Vagina (tissue), 2 donors: ENCODE data around the gene ANKS1B.

Source experiments
- POLR2A ChIP-seq, 2 donors: fragments of 450-650 bp; IDR thresholded peaks; one replicate each; pipeline ENCODE4 v1.6.1; 2017; ENCODE audit warnings: antibody characterized with exemption in 2 of 2, mild to moderate bottlenecking in 2 of 2, moderate library complexity in 2 of 2
- POLR2AphosphoS5 ChIP-seq, 2 donors: sonication (generic); formaldehyde crosslinking; IDR thresholded peaks; one replicate each; pipeline ENCODE4 v1.9.0; 2017; ENCODE audit warnings: antibody characterized with exemption in 2 of 2, mild to moderate bottlenecking in 2 of 2, low read depth in 1 of 2; ENCODE audit not compliant: insufficient read depth in 1 of 2
- TF ChIP-seq, protein P1 (sequence below), 3 experiments: fragments of 450-650 bp in 2 of 3; fragments of 200-600 bp in 1 of 3; sonication (generic) in 1 of 3; IDR thresholded peaks; one replicate each; pipeline ENCODE4 v1.5.1; 2017 to 2019; ENCODE audit warnings: antibody characterized with exemption in 3 of 3, mild to moderate bottlenecking in 2 of 3, moderate library complexity in 2 of 3

DNA sequence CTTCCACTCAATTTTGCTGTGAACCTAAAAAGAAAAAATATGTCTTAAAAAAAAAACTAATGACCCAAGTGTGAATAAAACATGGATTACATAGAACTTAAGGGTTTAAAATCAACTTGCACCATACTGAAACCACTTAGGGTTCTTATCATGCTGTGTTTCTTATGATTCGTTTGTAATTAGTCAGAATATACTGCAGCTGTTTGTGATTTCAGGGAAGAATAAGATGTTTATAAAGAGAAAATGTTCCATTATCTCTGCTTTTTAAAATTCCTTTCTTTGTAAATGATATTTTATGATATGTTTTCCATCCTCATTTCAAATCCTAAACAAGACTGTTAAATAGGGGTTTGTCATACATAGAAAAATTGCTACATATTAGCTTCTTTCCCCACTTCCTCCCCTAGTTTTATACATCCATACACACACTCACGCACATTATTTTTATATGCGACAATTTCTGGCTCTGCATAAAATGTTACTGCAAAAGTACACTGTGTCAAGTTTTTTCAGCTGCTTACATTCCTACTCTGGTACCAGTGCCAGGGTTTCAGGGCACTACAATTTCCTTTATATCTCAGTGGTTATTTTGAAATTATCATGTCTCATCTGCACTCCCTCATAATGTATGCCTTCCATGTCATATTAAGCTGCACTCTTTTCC, 612.3 kb downstream of the ANKS1B start:
- TF ChIP-seq, protein P1, sequence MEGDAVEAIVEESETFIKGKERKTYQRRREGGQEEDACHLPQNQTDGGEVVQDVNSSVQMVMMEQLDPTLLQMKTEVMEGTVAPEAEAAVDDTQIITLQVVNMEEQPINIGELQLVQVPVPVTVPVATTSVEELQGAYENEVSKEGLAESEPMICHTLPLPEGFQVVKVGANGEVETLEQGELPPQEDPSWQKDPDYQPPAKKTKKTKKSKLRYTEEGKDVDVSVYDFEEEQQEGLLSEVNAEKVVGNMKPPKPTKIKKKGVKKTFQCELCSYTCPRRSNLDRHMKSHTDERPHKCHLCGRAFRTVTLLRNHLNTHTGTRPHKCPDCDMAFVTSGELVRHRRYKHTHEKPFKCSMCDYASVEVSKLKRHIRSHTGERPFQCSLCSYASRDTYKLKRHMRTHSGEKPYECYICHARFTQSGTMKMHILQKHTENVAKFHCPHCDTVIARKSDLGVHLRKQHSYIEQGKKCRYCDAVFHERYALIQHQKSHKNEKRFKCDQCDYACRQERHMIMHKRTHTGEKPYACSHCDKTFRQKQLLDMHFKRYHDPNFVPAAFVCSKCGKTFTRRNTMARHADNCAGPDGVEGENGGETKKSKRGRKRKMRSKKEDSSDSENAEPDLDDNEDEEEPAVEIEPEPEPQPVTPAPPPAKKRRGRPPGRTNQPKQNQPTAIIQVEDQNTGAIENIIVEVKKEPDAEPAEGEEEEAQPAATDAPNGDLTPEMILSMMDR (IDR thresholded peaks at IDR 0.05), result no peak
- TF ChIP-seq POLR2AphosphoS5 (IDR thresholded peaks at IDR 0.05; ENCODE audit: insufficient read depth in 1 of 2, low read depth in 1 of 2) (no peak), POLR2A (IDR thresholded peaks at IDR 0.05) (no peak)
